Urothelium cell line (cell line): ENCODE data around the gene WDR11.

Source experiments
- DNase-seq: peaks from one replicate; pipeline ENCODE4 v3.0.0; 2011; ENCODE audit warnings: low spot score, mixed read lengths
- FAIRE-seq: peaks from 2 replicates; lab custom pipeline; 2011; peaks lifted over from hg19 to GRCh38; lab: Jason Lieb, UNC

WDR11 gene, protein sequence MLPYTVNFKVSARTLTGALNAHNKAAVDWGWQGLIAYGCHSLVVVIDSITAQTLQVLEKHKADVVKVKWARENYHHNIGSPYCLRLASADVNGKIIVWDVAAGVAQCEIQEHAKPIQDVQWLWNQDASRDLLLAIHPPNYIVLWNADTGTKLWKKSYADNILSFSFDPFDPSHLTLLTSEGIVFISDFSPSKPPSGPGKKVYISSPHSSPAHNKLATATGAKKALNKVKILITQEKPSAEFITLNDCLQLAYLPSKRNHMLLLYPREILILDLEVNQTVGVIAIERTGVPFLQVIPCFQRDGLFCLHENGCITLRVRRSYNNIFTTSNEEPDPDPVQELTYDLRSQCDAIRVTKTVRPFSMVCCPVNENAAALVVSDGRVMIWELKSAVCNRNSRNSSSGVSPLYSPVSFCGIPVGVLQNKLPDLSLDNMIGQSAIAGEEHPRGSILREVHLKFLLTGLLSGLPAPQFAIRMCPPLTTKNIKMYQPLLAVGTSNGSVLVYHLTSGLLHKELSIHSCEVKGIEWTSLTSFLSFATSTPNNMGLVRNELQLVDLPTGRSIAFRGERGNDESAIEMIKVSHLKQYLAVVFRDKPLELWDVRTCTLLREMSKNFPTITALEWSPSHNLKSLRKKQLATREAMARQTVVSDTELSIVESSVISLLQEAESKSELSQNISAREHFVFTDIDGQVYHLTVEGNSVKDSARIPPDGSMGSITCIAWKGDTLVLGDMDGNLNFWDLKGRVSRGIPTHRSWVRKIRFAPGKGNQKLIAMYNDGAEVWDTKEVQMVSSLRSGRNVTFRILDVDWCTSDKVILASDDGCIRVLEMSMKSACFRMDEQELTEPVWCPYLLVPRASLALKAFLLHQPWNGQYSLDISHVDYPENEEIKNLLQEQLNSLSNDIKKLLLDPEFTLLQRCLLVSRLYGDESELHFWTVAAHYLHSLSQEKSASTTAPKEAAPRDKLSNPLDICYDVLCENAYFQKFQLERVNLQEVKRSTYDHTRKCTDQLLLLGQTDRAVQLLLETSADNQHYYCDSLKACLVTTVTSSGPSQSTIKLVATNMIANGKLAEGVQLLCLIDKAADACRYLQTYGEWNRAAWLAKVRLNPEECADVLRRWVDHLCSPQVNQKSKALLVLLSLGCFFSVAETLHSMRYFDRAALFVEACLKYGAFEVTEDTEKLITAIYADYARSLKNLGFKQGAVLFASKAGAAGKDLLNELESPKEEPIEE

DNA sequence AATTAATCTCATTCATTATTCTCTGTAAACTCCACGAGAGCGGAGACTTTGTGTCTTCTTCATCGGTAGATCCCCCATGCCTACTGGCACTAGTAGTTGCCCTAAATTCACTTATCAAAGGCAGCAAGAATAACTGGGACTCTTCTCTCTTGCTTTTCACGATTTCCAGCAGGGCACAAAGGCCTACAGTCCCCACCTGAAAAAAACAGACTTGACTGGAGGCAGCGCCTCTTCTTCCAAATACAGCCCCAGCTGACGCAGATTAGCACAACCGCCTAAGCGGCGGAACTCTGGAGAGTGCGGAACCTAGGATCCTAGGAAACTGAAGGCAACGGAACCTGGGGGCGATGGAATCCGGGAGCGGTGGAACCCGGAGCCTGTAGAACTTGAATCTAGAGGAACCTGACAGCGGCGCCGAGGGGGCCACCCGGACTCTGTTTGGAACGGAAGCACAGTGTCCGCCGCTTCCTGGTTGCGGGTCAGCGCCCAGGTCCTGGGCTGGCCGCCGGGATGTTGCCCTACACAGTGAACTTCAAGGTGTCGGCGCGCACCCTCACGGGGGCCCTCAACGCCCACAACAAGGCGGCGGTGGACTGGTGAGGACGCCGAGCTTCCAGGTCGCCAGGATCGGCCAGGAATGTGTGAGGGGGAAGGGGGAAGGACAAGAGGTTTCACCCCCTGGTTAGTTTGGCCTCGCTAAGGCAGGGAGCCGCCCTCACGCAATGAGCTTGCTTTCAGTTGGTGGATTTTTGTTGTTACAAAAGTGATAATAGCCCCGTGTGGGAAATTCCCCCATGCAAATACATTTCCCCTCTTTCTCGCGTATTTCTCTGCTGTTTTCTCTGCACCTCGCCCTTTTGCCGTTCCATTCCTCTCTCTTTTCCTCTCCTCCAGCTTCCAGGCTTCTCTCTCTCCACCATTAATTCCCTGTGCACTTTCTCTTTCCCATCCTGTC lies at the start of gene WDR11:
WDR11 (plus strand) TSS at position 452 of the 955 bp plus-strand sequence; CDS start at position 511, 59 bp downstream.
- peak; percentile 88 for DNase-seq
- FAIRE-seq: no peak

DNA sequence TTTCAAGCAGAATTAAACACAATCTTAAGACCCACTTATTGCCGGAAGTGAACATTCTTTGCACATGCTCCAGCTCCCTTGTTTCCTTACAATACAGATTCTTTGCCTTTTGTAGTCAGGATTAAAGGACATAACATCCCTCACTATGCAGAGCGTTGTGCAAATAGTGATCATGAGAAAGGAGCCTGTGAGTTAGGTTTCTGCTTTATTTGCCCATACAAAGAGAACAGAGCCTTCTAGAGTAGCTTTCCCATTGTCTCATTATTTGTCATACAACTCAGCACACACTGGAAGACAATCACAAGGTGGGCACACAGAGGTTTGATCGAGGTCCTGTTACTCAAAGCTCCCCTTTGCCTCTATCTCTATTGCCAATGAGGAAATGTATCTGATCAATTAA lies 48.2 kb upstream of the WDR11 start:
- no peak for FAIRE-seq
- no peak for DNase-seq

DNA sequence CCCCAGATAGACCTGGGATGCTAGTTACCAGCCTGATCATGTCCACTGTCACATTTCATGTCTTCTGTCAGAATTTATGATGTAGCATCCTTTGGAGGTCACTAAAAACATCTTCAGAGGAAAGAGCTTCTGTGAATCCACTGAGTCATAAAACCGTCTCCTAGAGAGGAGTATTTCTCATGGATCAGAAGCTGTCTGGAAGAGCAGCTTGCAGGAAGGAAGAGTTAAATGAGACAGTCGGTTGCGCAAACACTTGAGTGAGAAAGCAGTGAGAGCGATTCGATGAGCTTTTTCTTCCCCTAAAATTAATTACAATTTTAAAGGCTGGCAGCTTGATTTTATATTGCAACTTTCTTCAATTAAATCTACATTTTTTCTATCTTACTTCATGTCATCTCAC lies 47.2 kb upstream of the WDR11 start:
- no peak for DNase-seq
- no peak for FAIRE-seq

DNA sequence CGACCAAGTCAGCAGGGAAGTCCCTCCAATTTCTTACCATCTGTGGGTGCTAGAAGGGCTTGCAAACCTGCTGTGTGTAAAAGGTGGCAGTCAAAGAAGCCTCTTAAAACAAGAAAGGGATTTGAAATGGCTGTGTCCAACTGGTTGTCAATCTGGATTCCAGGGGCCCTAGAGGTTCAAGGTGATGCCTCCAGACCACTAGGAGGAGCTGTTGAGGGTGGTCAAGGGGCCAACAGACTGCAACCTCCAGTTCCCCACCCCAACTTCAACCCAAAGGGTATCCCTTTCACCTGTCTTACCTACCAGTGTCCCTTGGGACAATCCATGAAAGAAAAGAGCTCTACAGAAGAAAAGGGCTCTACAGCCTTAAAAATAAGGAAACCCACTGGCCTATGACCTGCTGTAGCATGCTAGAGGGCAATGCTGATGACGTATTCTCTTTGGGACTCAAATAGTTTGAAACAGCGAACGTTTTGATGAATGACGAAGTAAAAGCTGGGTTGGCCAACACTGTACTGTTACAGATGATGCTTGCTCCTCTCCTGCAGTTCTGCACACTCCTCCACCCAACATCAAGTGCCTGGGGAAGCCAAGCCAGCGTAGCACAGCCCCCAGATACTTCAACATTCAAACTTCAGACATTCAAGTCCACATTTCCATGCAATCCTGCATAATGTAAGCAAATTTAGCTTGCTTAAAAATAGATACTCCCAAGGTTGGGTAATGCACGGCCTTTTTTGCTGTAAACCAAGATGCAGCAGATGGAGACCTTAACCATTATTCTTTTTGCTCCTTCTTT lies 45.9 kb upstream of the WDR11 start:
- FAIRE-seq (no peak), DNase-seq (no peak)

DNA sequence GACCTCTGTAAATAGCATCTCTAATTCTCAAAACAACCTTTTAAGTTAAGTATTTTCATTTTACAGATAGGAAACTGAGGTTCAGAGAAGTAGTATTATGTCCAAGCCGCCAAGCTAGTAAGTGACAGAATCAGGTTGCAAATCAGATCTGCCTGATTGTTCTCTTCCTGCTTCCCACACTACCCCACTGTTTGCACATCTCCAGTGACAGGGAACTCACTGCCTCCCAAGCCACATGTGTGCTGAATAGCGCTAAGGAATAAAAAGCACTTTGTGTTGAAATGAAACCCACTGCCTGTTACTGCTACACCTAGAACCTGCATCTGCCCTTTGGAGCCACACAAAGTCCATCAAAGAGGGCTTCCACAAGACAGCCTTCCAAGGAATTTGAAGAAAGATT lies 45.1 kb upstream of the WDR11 start:
- DNase-seq (no peak), FAIRE-seq (no peak)

DNA sequence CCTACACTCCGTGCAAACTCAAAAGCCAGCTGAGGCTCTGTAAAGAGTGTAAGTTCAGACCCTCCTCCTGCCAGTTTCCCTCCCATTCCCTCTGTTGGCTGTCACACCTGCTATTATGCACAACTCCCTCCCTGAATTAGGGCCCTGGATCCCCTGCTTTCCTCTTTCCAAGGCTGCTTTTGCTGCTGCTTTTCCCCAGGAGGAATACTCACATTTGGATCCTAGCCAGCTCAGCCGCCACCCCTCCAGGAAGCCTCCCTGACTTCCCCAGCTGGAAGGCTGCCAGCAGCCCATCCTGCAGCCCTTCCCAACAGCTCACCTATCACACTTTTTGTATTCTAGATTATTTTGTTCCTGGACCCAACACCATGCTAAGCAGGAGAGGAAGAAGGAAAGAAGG lies 40.9 kb upstream of the WDR11 start:
- peak; percentile 10 for DNase-seq
- FAIRE-seq: no peak

DNA sequence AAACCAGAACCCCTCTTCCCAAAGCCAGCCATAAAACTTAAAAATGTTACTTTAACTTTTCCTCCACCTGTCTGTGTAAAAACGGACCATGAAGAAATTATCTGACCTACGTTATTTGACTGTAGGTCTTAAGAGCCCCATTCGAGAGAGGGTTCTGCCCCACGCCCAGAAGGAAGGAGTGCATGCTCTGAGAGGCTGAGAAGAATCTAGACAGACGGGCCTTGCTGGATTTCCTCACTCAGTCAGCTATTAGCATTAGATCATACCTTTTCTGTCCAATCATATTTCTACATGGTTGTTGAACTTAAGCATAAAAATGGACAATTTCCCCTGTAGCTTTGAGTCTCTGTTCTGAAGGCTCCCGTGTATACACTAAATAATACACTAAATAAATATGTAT lies 38.1 kb upstream of the WDR11 start:
- DNase-seq: no peak
- no peak for FAIRE-seq

DNA sequence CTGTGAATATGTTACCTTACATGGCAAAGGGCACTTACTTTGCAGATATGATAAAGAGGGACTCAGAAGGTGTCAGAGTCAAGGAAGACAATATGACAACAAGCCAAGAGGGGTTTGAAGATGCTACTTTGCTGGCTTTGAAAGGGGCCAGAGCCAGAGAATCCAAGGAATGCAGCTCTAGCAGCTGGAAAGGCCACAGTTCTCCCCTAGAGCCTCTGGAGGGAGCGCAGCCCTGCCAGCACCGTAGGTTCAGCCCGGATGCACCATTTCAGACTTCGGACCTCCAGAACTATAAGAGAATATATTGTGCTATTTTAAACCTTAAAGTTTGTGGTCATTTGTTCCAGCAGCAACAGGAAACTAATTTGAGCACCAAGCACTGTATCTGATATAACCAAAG lies 32.9 kb upstream of the WDR11 start:
- no peak for DNase-seq
- no peak for FAIRE-seq

DNA sequence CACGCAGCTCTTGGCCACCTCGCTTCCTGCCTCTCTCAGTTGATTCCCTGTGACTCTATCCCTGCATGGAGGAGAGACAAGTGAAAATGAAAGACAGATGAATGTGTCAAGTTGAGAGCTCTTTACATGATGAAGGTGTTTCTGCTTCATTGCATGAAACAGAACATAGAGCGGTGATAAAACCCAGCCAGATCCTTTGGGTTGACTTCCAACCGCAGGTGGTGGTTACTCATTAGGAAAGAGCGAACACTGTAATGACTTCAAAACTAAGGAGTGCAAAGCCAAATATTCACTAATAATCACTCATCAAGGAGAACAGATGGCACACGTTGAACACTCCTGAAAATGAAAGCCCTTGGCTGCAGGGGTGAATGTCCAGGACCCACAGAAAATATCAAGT lies 31.8 kb upstream of the WDR11 start:
- DNase-seq (no peak), FAIRE-seq (no peak)

DNA sequence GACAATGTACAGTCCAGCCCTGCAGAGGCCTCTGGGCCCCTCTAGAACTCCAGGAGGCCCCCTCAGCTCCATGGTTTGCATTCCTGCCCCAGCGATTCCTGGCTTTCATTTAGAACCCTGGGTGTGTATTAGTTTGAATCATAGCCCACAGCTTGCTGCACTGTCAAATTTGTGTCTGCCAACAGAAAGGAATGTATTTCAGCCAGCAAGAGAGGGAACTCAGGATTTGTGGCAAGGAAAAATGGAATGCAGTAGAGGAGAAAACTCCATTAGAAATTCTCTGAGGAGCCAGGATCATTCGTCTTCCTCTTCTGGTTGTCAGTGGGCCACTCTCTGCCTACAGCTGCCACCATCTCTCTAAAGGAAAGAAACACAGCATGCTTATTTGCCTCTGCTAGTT lies 27.9 kb upstream of the WDR11 start:
- no peak for FAIRE-seq
- no peak for DNase-seq

DNA sequence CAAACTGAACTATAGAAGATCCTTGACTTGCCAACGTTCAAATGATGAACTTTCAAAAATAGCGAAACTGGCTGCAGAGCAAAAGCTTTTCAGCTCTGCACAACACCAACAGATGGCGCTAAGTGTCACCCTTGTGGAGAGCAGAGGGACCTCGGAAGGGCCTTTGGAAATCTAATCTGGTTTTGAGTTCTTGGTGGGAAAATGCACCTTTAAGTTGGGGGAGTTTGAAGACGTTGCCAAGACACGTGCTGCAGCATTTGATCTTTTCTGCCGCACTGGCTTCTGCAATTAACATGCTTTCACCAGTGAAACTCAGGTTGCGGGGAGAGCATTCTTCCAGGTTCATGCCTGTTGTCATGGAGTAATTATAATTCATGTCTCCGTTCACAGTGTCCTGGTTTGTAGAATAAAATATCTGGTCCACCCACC lies 26.3 kb upstream of the WDR11 start:
- FAIRE-seq: no peak
- peak; percentile 35 for DNase-seq

DNA sequence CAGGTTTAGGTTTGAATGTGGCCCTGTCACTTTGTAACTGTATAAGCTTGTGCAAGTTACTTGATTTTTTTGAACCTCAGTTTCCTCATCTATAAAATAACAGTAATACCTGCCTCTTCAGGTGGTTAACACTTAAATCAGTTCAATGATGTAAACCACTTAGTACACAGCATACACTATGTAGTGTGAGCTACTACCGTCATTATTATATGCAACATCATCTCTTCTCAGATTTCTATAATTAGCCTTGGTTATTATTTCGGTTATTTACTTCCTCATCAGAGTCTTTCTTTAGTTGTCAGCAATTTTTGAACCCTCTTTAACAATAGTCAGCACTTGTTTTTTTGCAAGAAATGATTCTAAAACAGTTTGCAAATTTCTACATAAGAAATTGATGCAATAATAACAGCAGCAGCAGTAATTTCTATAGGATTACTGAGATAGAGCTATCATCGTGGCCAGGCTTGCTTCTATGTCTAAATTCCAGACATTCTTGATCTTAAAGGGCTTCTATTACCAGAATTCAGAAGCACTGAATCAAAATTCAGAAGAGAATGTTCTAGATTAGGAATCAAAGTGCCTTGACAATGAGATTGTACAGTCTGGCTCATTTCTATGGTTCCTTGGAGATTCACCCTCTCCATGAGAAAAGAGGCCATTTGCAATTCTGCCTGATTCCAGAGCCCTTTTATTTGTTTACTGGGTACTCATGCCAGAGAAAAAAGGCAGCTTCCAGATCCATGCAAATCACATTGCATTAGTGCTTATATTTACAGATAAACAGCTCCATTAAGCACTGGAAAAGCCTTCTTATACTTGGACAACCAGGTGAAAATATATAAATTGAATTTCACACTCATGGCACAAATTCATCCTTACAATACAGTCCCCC lies 25.0 kb upstream of the WDR11 start:
- FAIRE-seq (no peak), DNase-seq (no peak)

DNA sequence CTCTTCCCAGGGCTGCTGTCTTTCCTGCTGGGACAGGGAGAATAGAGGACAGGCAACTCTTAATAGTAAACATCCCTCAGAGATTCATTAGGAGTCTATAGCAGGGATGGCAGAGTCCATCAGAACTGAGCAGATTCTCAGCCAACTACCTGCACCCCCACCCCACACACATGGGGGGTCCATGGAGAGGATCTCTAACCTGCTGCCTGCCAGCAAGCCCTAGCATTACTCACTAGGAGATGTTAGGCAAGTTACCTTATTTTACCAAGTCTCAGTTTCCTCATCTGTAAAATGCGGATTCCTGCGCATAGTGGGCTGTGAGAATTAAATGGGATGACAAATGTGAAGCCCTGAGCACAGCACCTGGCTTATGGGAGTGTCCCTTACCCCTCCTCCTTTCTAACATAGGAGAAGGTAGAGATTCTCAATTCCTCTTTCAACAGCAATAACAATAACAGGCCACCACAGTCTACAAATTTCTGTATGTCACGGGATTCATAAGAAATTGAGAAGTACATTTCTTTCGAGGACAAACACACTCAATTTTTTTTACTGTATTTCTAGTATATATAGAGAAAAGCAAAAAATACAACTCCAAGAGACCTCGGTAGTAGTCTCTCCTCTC lies 23.8 kb upstream of the WDR11 start:
- no peak for DNase-seq
- FAIRE-seq: no peak

DNA sequence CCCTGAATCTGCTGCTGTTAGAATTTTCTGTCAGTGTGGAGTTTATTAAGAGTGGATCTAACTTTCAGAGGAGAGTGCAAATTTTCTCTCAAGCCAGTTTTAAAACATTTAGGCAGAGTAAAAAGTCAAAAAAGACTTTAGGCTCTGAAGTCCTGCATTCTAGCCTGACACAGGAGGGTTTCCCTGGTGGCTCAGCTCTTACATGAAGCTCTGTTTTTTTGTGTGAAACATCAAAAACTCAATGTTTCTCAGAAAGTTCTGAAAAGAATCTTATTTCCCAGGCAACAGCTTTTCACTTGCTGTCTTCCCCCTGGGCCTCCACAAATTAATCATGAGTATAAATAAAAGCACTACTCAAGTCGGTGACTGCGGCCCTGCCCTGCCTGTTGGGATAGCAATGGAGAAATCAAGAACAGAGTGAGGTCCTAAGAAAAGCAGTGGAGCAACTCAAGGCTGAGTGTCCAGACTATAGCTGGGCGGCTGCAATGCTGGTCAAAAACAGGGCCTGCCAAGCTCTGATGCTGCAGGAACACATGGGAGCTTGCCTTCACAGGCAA lies 22.3 kb upstream of the WDR11 start:
- DNase-seq: no peak
- FAIRE-seq: no peak

DNA sequence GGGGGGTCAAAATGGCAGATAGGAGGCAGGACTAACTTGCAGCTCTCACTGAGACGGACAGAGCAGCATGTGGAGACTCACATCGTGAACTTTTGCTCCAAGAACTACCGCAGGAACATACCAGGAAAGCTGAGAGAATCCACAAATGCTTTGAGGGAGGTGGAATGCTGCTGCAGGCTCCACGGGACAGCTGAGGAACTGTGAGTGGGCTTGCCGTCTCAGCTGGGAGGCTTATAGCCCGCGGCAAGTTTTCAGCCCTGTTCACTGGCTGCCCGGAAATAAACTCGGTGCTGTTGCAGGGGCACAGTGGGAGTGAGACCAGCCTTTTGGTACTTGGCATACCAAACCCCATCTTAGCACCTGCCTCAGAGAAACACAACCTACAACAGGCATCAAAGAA lies 19.1 kb upstream of the WDR11 start:
- FAIRE-seq: no peak

DNA sequence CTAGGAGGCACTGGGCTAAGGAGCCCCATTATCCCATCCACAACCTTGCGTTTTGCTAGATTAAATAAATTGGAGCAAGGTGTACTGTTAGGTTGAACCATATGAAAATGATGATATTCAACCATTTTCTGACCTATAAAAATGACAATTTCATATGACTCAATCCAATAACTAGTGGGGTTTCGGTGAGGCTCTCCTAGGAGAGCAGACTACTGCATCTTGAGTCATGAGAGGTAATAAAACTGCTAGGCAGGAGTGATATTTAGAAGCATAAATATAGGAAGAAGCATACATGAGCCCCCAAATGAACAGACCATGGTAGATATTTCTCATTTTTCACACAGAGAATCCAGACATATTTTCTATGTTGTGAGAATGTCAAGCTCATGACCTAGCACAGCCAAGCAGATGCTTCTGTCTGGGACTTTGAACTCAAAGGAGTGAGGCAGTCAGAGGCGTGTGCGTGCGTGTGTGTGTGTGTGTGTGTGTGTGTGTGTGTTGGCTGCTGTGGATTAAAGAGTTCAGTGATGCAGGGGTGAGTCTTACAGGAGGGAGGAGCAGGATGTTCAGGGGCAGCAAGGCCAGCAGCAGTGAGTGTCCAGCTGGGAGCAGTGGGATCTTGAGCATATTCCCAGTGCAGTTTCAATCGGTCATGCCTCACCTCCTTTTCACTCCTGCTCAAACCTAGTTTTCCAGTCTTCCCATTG lies 17.8 kb upstream of the WDR11 start:
- no peak for FAIRE-seq
- no peak for DNase-seq

More for the DNA sequence above, 19.1 kb upstream of the WDR11 start:
- no peak for DNase-seq

DNA sequence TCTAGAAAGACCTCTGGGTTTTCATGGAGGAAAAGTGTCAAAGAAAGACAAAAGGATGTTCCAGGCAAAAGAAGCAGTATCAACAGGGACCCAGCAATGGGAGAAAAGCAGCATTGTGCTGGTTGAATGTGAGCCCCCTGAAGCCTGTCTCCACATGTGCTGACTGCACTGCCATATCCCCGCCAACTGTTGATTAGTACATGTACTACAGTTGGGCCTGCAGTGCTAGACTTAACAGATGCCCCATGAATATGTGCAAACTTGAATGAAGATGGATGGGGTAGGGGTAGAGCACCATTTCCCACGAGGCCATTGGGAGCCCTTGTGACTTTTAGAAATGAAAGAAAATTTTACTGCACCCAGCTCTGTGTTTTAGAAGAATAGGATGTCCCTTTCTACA lies 15.6 kb upstream of the WDR11 start:
- no peak for DNase-seq
- no peak for FAIRE-seq
